Ovary (tissue), 3 donors: ENCODE results near the gene SLC38A11.

ENCODE experiments used
- CTCF ChIP-seq, 3 donors: fragments of 450-650 bp in 2 of 3; fragments of 200-600 bp in 1 of 3; IDR thresholded peaks; one replicate each; pipeline versions ENCODE4 v1.5.1 to v1.8.0; 2016 to 2022; ENCODE audit warnings: antibody characterized with exemption in 3 of 3, mild to moderate bottlenecking in 1 of 3
- EP300 ChIP-seq: sonication (generic); formaldehyde crosslinking; IDR thresholded peaks from one replicate; pipeline ENCODE4 v1.6.1; 2017; ENCODE audit warnings: antibody characterized with exemption
- POLR2A ChIP-seq: fragments of 450-650 bp; IDR thresholded peaks from one replicate; pipeline ENCODE4 v1.6.1; 2017; ENCODE audit warnings: antibody characterized with exemption, mild to moderate bottlenecking, moderate library complexity
- donor health status: DM: no; HTN: no; CAD: no.

GRCh38 chr2:164911832-164912231 is 43.5 kb downstream of the SLC38A11 start:
- TF ChIP-seq CTCF (IDR thresholded peaks at IDR 0.05): no peak
- no peak for TF ChIP-seq POLR2A
- no peak for TF ChIP-seq EP300
